A673 (cell line): Measurements from ENCODE around the gene LSM3.

ENCODE experiments used
- CTCF ChIP-seq: fragments of 300-800, 200-600 bp; sonication (generic); conservative IDR thresholded peaks from 2 replicates; pipeline ENCODE4 v1.5.1; 2017; ENCODE audit warnings: low read depth, mild to moderate bottlenecking, antibody characterized with exemption, low read length, moderate library complexity, mixed read lengths
- EZH2 ChIP-seq: fragments of 200-600 bp; sonication (generic); IDR thresholded peaks from 2 replicates; pipeline ENCODE4 v1.6.1; 2017; ENCODE audit warnings: borderline replicate concordance, low read depth, mild to moderate bottlenecking, mixed read lengths, antibody characterized with exemption, low read length; ENCODE audit not compliant: poor library complexity, severe bottlenecking

- TF ChIP-seq CTCF: no peak
- no peak for TF ChIP-seq EZH2
Observed at GRCh38 chr3:14130707-14131106, 47.9 kb upstream of the LSM3 start.
